IPS-15b (cell line): ENCODE results near the gene SLC5A11.
"Not testable (repeated sequence)": the region's sequence is repeated elsewhere in the genome, so short reads cannot be mapped to it uniquely, and the experiment has no call there.

Source experiments
- H3K27me3 ChIP-seq: one replicate; pipeline ENCODE4 v1.6.1; 2013; ENCODE audit warnings: low read length; ENCODE audit not compliant: control insufficient read depth, insufficient read depth
- H3K36me3 ChIP-seq: one replicate; pipeline ENCODE4 v1.6.1; 2013; ENCODE audit warnings: low read length; ENCODE audit not compliant: control insufficient read depth, insufficient read depth
- H3K4me1 ChIP-seq: one replicate; pipeline ENCODE4 v1.6.1; 2013; ENCODE audit warnings: mild to moderate bottlenecking, low read length; ENCODE audit not compliant: control insufficient read depth, insufficient read depth
- H3K4me3 ChIP-seq: one replicate; pipeline ENCODE4 v1.5.1; 2013; ENCODE audit warnings: low read depth, low read length
- H3K9ac ChIP-seq: one replicate; pipeline ENCODE4 v1.6.1; 2013; ENCODE audit warnings: low read depth, mild to moderate bottlenecking, low read length
- H3K9me3 ChIP-seq: one replicate; pipeline ENCODE4 v1.6.1; 2013; ENCODE audit warnings: mild to moderate bottlenecking, low read length; ENCODE audit not compliant: control insufficient read depth, insufficient read depth

SLC5A11 gene, protein sequence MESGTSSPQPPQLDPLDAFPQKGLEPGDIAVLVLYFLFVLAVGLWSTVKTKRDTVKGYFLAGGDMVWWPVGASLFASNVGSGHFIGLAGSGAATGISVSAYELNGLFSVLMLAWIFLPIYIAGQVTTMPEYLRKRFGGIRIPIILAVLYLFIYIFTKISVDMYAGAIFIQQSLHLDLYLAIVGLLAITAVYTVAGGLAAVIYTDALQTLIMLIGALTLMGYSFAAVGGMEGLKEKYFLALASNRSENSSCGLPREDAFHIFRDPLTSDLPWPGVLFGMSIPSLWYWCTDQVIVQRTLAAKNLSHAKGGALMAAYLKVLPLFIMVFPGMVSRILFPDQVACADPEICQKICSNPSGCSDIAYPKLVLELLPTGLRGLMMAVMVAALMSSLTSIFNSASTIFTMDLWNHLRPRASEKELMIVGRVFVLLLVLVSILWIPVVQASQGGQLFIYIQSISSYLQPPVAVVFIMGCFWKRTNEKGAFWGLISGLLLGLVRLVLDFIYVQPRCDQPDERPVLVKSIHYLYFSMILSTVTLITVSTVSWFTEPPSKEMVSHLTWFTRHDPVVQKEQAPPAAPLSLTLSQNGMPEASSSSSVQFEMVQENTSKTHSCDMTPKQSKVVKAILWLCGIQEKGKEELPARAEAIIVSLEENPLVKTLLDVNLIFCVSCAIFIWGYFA

DNA sequence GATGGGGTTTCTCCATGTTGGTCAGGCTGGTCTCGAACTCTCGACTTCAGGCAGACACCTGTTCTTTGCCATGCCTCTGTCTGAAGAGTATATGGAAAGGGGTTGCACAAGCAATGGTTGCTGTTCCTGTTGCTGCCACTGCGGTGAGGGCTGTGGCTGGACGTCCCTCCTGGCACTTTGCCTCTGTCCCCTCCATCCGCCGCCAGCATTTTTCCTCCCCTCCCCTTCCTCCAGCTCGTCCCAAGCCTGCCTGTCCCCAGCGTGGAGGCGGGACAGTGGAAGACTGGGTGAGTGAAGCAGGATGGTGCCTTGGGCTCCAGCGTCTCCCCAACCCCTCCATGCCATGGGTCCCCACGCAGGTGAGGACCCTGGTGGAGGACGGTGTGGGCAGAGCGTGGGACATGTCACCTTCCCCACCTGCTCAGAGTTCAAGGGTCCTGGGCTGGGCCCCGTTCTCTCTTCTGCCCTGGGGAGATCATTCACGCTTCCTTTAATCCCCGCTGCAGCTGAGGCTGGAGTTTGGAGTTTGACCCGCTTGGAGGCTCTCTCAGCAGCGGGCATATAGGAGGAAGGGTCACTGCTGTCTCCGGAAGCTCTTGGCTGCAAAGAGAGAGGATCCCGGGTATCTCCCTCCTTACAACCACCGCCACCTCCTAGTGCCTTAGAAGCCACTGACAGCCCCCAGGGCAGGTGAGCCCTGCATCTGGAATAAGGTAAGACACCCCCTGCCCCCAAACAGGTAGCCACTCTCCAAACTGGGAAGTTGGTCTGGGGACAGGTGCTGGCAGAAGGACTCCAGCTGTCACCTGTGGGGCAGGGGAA, at the start of gene SLC5A11:
SLC5A11 (plus strand) TSS at position 238 of the 822 bp plus-strand sequence. CDS start 12,681 bp downstream, outside the sequence.
- Histone ChIP-seq H3K9me3 (no peaks in the 10 kb centered on the region), H3K36me3 (no peaks in the 10 kb centered on the region), H3K4me1 (no peaks in the 10 kb centered on the region), H3K9ac (no peak within 1 kb of the TSS), H3K4me3 (no peak within 1 kb of the TSS), H3K27me3 (no peaks in the 10 kb centered on the region)

DNA sequence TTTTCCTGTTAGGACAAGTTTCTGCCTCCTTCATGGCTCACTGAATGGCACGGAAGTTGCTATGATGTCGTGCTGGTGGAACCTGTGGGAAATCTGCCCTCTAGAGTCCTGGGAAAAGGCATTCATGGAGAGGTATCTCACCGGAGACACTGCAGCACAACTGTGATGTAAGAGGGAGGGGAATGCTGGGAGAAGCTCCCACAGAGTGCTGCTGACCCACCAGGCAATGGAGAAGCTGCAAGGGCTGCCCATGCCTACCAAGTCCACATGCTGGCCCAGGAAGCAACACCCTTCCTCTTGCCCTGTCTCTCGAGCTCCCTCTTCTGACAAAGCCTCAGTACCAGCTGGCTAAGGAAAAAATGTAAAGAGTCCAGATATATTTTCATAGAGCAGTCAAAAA, 45.2 kb upstream of the SLC5A11 start:
- no peak overlapping the region for H3K9ac ChIP-seq
- H3K4me1 ChIP-seq: no peaks in the 10 kb centered on the region
- no peaks in the 10 kb centered on the region for H3K27me3 ChIP-seq
- H3K36me3 ChIP-seq: peaks cover 50% of the 10 kb centered on the region
- H3K9me3 ChIP-seq: no peaks in the 10 kb centered on the region
- no peak overlapping the region for H3K4me3 ChIP-seq

DNA sequence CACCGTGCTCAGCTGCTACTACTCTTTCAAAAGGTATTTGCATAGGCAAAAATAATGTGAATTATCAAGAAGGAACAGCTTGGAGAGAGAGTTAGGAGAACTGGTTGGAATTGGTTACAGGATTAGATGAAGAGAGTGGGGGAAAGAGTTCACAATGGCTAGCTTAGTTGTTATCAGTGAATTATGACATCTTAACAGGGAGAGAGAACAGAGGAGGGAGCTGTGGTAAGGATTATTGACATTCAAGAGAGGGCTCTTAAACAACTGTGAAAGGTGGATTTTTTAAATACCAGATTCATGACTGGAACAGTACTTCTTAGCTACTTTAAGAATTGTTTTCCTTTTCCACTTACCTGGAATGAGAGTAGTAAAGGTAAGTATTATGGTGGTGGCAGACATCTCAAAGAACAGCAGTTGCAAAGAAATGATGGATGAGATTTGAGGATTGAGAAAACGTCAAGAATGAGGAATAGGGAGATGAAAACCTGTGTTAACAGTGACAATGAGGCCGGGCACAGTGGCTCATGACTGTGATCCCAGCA, 43.9 kb upstream of the SLC5A11 start:
- no peak overlapping the region for H3K9ac ChIP-seq
- H3K36me3 ChIP-seq: peaks cover 58% of the 10 kb centered on the region
- no peaks in the 10 kb centered on the region for H3K4me1 ChIP-seq

DNA sequence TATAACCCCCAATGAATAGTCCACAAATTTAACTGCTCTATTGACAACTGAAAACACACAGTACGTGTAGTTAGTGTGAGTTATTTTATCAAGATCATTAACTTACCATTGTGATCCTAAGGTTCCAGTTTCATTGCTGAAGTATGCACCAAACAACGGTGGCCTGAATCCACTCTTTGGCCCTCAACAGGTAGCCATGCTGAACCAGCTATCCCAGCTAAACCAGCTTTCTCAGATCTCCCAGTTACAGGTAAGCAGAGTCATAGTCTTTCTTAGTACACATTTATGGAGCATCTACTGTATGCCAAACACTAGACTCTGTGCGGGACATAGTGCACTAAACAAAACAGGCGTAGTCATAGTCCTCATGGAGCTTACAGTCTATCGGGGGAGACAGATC, 40.3 kb upstream of the SLC5A11 start:
- no peaks in the 10 kb centered on the region for H3K4me1 ChIP-seq
- H3K36me3 ChIP-seq: peaks cover 53% of the 10 kb centered on the region
- no peaks in the 10 kb centered on the region for H3K9me3 ChIP-seq
- H3K9ac ChIP-seq: no peak overlapping the region
- H3K4me3 ChIP-seq: no peak overlapping the region
- H3K27me3 ChIP-seq: no peaks in the 10 kb centered on the region

More for the DNA sequence above, 43.9 kb upstream of the SLC5A11 start:
- no peaks in the 10 kb centered on the region for H3K27me3 ChIP-seq
- H3K4me3 ChIP-seq: no peak overlapping the region
- no peaks in the 10 kb centered on the region for H3K9me3 ChIP-seq

DNA sequence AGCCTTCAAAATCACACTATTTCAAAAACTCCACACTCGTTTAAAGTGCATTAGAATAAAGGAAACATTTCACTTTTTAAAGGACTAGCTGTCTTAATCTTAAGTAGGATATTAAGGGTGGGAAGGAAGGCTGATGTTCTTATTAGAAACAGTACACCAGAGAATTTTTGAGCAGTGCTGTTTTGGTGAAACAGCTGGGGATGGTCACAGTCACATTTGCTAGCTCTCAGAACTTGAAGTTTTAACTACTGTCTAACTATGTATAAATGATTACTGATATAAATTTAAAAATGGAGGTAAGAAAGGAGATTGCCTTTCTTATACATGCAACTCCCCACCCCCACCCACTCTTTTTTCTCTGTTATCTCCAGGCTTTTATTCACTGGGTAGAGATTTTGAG, 38.5 kb upstream of the SLC5A11 start:
- H3K9ac ChIP-seq: no peak overlapping the region
- no peaks in the 10 kb centered on the region for H3K9me3 ChIP-seq
- H3K4me1 ChIP-seq: no peaks in the 10 kb centered on the region
- H3K36me3 ChIP-seq: peaks cover 59% of the 10 kb centered on the region
- no peaks in the 10 kb centered on the region for H3K27me3 ChIP-seq
- H3K4me3 ChIP-seq: no peak overlapping the region

DNA sequence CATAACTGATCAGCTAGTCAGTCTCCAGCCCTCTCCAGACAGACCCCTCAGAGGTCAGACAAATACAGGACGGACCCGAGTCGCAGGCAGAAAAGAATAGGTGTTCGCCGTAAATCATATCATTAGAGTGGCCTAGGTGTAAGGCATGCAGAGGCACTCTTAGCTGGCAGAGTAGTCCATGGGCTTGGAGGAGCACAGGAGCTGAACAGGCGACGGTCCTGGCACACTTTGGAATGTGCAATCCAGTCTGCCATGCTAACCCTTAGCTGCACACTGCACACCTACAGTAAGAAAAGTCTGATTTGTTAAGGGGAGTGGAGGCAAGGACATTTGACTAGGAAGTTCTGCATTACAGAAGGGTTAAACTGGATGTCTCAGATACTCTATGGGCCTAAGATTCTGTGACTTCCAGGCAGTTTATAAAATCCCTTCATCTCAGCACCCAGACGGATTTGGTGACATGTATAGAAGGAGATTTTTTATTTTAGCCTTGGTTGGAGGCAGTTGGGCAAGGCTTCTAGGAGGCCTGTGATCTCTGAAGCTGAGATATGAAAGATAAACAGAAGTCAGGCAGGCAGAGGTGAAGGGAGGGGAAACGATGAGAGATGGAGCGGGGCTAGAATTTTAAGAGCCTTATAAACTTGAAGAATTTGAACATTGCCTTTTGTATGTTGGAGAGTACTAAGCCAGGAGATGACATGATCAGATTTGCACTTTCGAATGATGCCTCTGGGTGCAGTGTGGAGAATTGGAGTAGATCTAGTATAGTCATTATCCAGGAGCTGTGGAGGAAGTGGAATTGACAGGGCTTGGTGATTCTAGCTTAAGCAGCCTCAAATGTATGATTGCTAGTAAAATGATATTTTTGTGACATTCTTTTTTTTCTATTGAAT, 34.6 kb upstream of the SLC5A11 start:
- no peak overlapping the region for H3K9ac ChIP-seq
- H3K9me3 ChIP-seq: no peaks in the 10 kb centered on the region
- H3K27me3 ChIP-seq: no peaks in the 10 kb centered on the region
- no peaks in the 10 kb centered on the region for H3K4me1 ChIP-seq
- no peak overlapping the region for H3K4me3 ChIP-seq
- peaks cover 70% of the 10 kb centered on the region for H3K36me3 ChIP-seq

DNA sequence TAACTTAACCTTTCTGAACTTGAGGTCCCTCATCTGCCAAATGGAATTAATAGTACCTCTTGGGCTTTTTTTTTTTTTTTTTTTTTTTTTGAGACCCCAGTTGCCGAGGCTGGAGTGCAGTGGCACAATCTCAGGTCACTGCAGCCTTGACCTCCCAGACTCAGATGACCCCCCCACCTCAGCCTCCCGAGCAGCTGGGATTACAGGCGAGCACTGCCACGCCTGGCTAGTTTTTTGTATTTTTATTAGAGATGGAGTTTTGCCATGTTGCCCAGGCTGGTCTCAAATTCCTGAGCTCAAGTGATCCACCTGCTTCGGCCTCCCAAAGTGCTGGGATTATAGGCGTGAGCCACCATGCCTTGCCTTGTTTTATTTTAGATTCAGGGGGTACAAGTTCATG, 33.0 kb upstream of the SLC5A11 start:
- not testable (repeated sequence) for H3K9me3 ChIP-seq, H3K4me1 ChIP-seq, H3K27me3 ChIP-seq, H3K4me3 ChIP-seq, H3K9ac ChIP-seq
- H3K36me3 ChIP-seq: peaks cover 73% of the 10 kb centered on the region

DNA sequence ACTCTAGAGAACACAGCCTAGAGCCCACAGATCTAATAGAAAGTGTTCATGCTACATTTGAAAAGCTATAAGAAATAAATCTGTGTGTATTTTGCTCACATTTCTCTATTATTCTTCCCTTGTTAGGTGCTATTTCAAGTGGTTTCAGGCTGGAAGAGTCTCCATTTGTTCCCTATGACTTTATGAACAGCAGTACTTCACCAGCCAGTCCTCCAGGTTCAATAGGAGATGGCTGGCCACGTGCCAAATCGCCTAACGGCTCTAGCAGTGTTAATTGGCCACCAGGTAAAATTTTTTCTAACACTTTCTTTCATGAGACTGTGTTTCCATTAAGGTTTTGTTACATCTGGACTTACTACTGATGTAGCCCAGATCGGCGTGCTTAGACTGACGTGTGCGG, 30.7 kb upstream of the SLC5A11 start:
- no peaks in the 10 kb centered on the region for H3K9me3 ChIP-seq
- no peaks in the 10 kb centered on the region for H3K27me3 ChIP-seq
- no peak overlapping the region for H3K9ac ChIP-seq
- no peak overlapping the region for H3K4me3 ChIP-seq
- no peaks in the 10 kb centered on the region for H3K4me1 ChIP-seq
- H3K36me3 ChIP-seq: peaks cover 75% of the 10 kb centered on the region

DNA sequence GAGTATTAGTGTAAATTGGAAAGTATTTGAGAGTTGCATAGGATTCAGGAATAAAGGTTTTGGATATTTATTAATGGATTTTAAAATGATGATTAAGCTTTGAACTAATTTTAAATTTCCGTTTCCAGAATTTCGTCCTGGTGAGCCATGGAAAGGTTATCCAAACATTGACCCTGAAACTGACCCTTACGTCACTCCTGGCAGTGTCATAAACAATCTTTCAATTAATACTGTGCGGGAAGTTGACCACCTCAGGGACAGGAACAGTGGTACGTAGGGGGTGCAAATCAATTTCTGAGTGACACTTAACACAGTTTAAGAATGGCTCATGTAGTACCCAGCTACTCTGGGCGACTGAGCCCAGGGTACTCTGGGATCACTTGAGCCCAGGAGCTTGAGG, 29.1 kb upstream of the SLC5A11 start:
- no peaks in the 10 kb centered on the region for H3K9me3 ChIP-seq
- H3K27me3 ChIP-seq: no peaks in the 10 kb centered on the region
- H3K4me1 ChIP-seq: no peaks in the 10 kb centered on the region
- peaks cover 76% of the 10 kb centered on the region for H3K36me3 ChIP-seq
- no peak overlapping the region for H3K4me3 ChIP-seq
- no peak overlapping the region for H3K9ac ChIP-seq

DNA sequence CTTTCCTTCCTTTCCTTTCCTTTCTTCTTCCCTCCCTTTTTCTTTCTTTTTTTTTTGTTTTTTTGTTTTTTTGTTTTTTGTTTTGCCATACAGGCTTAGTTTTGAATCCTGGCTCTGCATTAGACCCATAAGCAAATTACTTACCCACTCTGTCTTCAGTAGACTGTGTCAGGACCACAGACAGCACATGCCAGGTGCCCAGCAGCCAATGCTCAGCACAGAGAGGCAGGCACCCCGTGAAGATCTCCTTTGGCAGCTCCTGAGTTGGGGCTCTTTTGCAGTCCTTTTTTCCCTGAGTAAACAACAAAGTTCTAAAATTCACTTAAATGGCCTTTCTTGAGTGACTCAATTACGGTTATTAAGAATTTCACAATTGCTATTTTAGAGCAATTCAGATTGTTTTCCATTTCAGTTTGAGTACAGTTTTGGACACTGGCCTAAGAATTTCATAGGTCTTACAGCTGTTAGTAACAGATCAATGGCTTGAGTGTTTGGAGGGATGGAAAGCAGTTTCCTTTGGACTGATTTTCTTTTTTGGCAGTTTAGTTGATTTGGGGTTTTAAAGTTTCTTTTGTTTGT, 26.2 kb upstream of the SLC5A11 start:
- no peaks in the 10 kb centered on the region for H3K27me3 ChIP-seq
- H3K4me1 ChIP-seq: no peaks in the 10 kb centered on the region
- no peaks in the 10 kb centered on the region for H3K9me3 ChIP-seq
- H3K4me3 ChIP-seq: no peak overlapping the region
- no peak overlapping the region for H3K9ac ChIP-seq
- H3K36me3 ChIP-seq: peaks cover 79% of the 10 kb centered on the region
